Measurements from ENCODE around the gene CLCN5.
"Not testable (repeated sequence)": the region's sequence is repeated elsewhere in the genome, so short reads cannot be mapped to it uniquely, and the experiment has no call there.

CLCN5 gene

DNA sequence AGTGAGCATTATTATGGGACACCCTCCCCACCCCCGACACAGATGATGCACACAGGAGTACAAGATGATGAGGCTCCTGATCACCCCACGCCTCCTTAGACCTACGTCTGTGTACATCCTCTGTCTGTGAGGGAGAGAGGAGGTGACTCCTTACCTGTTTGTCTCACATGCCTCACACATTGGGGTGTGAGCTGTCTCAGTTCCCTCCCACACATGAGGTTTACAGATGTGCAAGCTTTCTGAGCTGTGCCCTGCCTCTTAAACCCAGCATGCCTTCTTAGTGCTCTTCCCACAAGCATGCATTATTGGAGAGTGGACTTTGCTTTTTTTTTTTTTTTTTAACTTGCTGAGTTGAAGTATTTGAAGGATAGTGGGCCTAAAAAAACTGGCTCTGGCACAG lies 76.7 kb downstream of the CLCN5 start:
- no peak for DNase-seq

DNA sequence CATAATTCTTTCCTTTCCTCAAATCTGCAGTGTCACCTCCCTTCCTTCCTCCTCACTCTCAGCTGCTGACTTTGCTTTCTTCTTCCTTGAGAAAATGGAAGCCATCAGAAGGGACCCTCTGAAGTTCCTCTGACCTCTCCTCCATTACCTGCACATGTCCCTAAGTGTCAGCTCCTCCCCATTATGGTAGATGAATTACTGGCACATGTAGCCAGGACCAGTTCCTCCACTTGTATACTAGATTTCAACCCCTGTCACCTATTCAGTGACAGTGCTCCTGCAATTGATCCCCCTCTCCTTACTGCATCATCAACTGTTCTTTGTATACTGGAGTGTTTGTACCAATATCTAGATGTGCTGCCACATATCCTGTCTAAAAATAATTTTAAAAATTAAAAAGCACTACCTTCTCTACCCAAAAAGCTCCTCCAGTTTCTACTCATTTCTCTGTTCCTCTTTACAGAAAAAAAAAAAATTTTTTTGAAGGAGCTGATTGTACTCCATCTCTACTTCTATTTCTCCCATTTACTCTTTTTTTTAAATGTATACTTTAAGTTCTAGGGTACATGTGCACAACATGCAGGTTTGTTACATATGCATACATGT lies 78.6 kb downstream of the CLCN5 start:
- DNase-seq, result no peak

- DNase-seq, result peak; percentile 53
Measured at GRCh38 chrX:50002067-50002714, 79.8 kb downstream of the CLCN5 start.

- DNase-seq, result no peak
Measured at GRCh38 chrX:50003467-50003866, 81.1 kb downstream of the CLCN5 start.

GRCh38 chrX:50003927-50004326 lies 81.5 kb downstream of the CLCN5 start:
- DNase-seq, result no peak

DNA sequence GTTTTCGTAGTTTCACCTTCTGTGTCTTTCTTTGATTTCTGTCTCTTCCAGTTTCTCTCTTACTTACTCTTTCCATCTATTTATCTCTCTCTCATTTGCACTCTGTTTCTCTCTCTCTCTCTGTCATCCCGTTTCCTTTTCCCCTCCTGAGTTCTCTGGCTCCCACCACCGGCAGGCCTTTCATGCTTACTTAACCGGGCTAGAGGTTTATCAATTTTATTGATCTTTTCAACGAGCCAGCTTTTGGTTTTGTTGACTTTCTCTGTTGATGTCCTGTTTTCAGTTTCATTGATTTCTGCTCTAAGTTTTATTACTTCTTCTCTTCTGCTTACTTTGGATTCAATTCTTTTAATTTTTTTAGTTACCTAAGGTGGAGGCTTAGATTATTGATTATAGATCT lies 103.2 kb downstream of the CLCN5 start:
- not testable (repeated sequence) for DNase-seq

- DNase-seq, result no peak
Measured at GRCh38 chrX:50035126-50035525, 112.7 kb downstream of the CLCN5 start.

- no peak for DNase-seq
Measured at GRCh38 chrX:50036426-50036825, 114.0 kb downstream of the CLCN5 start.

- no peak for DNase-seq
Measured at GRCh38 chrX:50045823-50046222, 123.4 kb downstream of the CLCN5 start.

- DNase-seq, result no peak
Measured at GRCh38 chrX:50049228-50049627, 126.8 kb downstream of the CLCN5 start.

DNA sequence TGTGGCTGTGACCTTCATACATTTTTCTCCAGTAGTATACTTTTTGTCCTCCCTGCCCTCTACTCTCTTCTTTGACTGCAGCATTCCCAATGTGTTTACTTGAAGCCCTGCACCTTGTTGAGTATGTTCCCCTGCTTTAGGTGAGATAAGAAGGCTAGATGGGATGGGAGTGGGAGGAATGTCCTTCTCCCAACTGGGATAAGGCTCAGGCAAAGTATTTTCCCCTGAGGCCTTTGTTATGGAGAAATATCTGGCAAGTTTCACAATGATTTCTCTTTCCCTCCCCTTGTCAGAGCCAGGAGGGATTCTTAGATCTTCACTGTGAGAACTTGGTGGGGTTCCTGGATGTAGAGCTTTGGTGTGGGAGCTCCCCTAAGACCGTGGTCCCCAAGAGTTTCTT lies 131.8 kb downstream of the CLCN5 start:
- DNase-seq, result no peak

DNA sequence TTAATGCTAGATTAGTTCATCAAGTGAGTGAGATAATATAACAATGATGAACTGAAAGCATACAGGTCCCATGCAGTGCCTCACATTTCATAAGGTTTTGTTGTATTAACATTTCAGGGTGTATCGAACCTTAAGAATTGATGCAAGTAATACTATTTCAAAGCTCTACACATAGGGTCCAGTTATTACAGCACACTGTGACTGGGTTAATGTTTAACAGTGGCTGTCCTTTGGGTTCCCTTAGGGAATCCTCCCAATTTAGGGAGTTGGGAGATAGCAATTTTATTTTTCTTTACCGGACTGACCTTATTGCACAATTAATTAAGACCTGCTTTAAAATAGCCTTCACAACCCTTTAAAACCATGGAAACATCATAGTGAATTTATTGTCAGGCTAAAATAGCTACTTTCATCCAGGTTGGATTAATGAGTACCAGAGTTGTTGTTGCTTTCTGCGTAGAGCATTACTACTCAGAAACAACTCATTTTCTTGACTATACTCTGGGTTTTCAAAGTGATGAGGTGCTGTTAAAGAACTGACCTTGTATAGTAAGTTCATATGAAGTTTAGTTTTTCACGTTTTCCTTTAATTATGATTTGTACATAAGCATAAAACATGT lies 144.0 kb downstream of the CLCN5 start:
- DNase-seq, result no peak

GRCh38 chrX:50067435-50068284 lies 145.3 kb downstream of the CLCN5 start:
- DNase-seq, result no peak

DNA sequence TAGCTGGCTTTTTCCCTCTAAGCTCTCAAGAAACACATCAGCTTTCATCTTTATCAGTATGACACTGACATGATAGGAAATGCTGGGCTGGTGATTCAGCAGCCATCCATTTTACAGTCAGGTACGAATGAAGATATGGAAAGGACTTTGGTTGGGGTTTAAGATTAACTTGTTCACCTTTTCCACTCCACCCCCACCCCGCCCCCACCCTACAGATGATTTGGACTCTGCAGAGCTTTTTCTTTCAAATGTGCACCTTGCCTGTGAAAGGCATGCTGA lies 145.8 kb downstream of the CLCN5 start:
- no peak for DNase-seq

DNA sequence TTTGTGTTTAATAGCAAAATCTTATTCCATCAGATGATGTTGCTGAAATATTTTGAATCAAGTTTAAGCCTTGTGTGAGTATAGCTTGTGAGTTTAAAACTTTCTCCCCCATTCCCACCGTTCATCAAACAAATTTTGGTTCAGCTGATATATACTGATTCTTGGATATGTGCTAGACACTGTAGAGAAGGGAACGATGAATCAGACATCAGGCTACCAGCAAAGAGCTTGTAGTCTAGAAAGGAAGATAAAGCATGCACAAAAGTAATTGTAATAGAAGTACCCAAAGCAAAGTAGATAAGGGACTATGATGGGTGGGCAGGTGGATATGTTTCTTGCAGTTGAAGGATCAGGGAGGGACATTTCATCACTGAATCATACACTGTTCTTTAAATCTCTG lies 146.5 kb downstream of the CLCN5 start:
- no peak for DNase-seq

DNA sequence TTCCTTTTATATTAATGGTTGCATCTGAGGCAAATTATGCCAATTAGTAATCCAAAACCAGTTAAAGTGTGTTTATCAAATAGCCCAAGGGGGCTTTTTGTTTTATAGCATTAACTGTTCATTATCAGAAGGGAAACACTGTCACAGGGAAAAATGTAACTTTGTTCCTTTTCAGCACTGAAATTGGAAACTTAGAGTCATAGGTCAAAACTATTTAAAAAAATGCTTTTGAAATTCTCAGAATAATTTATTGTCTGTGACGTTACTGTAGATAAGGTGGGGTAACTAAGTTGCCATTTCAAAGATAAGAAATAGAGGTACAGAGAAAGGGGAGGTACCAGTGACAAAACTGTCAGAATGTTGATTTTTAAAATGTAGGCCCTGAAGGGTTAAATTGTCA lies 149.1 kb downstream of the CLCN5 start:
- no peak for DNase-seq

DNA sequence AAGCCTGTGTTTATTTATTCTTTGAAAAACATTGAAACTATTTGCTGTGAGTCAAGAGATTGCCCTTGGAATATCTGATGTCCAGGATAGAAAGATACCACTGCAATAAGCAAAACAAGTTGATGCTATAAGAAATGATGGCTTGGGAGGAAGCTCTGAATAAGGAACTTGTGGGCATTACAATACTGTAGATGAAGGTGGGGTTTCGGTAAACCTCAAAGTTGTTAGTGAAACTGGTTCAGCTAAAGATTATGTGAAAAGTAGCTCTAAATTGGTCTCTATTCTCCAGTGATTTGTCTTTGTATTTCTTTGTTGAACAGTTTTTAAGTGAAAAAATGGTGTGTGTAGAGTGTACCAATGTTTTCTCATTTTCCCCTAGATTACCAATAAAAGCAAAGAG lies 149.7 kb downstream of the CLCN5 start:
- no peak for DNase-seq

- no peak for DNase-seq
Measured at GRCh38 chrX:50073601-50074000, 151.2 kb downstream of the CLCN5 start.

GRCh38 chrX:50075630-50076339 lies 153.4 kb downstream of the CLCN5 start:
- peak; percentile 41 for DNase-seq

DNA sequence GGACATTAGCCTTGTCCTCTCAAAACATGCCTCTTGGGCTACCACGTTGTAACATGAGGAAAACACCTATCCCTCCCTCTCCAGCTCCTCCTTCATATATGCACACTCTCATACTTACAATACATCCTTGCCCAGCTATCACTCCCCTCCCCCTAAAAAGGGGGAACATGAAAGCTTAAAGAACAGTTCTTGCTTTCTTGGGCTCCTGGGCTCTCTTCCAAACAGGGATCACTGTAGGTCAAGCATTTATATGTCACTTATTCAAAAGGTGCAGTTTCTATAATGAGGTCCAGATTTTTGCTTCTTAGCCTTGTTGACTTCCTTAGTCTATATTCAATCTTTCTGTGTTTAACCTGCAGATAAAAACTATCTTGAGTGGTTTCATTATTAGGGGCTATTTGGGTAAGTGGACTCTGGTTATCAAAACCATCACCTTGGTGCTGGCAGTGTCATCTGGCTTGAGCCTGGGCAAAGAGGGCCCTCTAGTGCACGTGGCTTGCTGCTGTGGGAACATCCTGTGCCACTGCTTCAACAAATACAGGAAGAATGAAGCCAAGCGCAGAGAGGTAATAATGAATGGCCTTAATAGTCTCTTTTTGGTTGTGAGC lies 159.0 kb downstream of the CLCN5 start:
- DNase-seq, result peak; percentile 8

DNA sequence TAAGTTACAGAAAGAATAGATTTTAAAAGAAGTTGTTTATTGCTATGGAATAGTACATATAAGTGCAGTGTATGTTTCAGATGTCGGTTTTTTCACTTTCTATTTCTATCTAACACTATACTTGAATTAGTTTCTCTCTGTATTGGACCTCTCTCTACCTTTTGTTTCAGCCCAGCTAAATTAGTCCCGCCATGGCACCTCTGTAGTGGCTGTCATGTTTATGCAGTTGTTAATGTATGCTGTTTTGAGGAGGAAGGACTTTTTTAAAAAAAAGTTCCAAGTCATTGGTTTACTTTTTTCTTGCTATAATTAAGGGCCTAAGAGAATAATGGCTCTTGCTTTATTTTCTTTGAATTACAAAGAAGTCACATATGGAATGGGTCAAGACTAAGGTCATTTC lies 160.3 kb downstream of the CLCN5 start:
- DNase-seq, result no peak

GRCh38 chrX:50088645-50089044 lies 166.2 kb downstream of the CLCN5 start:
- no peak for DNase-seq

DNA sequence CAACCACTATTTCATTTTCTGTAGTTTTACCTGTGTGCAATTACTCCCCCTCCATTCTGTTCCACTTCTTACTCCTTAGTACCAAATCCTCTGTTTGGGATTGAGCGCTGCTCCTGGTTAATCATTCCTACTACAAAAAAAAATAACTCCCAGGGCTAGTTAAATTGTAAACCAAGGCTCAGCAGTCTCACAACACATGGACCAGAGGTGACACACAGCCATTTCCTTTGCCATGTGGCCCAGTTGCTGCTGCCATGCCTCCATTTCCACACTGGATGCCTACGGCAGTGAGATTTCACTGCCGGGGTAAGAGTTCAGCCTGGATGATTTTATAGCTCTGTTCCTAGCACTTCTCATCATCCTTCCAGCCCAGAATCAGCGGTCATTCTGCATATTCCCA lies 171.2 kb downstream of the CLCN5 start:
- no peak for DNase-seq
